ENCODE data around the gene BDNF. TPM values are rescaled to one million over a fixed set of nuclear protein-coding genes. Genes with fewer than 3 reads are reported as not detected.

The BDNF gene
- total and polyA plus RNA-seq, 8 donors = 0.04 to 0.15 (median 0.09) TPM

DNA sequence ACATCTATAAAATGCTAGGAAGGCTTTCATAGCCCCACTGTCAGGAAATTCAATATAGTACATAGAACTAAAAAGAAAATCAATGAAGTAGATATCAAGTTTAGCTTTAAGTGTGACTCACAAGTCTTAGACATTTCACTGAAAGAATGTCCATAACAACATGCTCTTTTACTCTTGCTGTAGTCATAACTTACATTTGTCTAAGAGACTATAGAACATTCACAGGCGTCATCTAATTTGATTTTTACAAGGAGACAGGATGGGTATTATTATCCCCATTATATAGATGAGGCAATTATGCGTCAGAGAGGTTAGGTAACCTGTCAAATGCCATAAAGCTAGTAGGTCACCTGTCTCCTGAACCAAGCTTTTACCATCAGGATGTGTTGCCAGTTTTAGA, 36.9 kb downstream of the BDNF start:
- no peaks in the 10 kb centered on the region for H3K4me1 ChIP-seq
- intact Hi-C loops (cut with DNase I) = no loop called here
- H3K9me3 ChIP-seq = no peaks in the 10 kb centered on the region
- DNase-seq (no peak), ATAC-seq (no peak), FAIRE-seq (no peak)
- TF ChIP-seq, protein P1, sequence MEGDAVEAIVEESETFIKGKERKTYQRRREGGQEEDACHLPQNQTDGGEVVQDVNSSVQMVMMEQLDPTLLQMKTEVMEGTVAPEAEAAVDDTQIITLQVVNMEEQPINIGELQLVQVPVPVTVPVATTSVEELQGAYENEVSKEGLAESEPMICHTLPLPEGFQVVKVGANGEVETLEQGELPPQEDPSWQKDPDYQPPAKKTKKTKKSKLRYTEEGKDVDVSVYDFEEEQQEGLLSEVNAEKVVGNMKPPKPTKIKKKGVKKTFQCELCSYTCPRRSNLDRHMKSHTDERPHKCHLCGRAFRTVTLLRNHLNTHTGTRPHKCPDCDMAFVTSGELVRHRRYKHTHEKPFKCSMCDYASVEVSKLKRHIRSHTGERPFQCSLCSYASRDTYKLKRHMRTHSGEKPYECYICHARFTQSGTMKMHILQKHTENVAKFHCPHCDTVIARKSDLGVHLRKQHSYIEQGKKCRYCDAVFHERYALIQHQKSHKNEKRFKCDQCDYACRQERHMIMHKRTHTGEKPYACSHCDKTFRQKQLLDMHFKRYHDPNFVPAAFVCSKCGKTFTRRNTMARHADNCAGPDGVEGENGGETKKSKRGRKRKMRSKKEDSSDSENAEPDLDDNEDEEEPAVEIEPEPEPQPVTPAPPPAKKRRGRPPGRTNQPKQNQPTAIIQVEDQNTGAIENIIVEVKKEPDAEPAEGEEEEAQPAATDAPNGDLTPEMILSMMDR (IDR thresholded peaks at IDR 0.05) = no peak
- 88 to 91% methylated on average over 2 of the region's 2 CpGs for WGBS, 2 donors
- no peak overlapping the region for H3K4me3 ChIP-seq
- H3K27me3 ChIP-seq = no peaks in the 10 kb centered on the region
- no peaks in the 10 kb centered on the region for H3K36me3 ChIP-seq
- no peak overlapping the region for H3K27ac ChIP-seq

DNA sequence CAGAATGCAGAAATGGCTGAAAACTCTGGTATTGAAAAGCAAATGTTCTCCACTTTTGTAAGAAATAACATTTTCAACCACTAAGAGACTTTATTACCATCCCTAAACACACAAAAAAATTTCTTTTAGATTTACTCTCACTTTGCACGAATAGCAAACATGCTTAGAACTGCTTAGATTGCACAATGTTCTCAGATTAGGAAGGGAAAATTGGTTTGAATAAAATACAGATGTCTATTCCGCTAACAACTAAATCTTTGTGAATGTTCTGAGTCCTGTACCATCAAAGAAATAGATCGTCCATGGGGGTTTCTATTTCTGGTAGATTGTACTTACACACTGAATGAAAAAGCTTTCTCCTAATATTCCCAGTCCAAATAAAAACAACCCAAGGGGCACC, 40.1 kb downstream of the BDNF start:
- intact Hi-C loops (cut with DNase I) = no loop called here
- 74 to 81% methylated on average over 3 of the region's 3 CpGs for WGBS, 2 donors
- TF ChIP-seq, protein P1 (IDR thresholded peaks at IDR 0.05) = no peak
- H3K4me3 ChIP-seq = no peak overlapping the region
- FAIRE-seq (no peak), DNase-seq (no peak), ATAC-seq (no peak)
- no peak overlapping the region for H3K27ac ChIP-seq
- H3K27me3 ChIP-seq = no peaks in the 10 kb centered on the region
- no peaks in the 10 kb centered on the region for H3K9me3 ChIP-seq
- H3K4me1 ChIP-seq = no peaks in the 10 kb centered on the region
- H3K36me3 ChIP-seq = no peaks in the 10 kb centered on the region

GRCh38 chr11:27658535-27659236, 41.6 kb downstream of the BDNF start:
- Histone ChIP-seq H3K9me3 (no peaks in the 10 kb centered on the region), H3K27ac (no peak overlapping the region), H3K4me1 (no peaks in the 10 kb centered on the region), H3K4me3 (no peak overlapping the region), H3K27me3 (no peaks in the 10 kb centered on the region), H3K36me3 (no peaks in the 10 kb centered on the region)
- FAIRE-seq (no peak), ATAC-seq (no peak), DNase-seq (no peak)
- 86 to 91% methylated on average over 2 of the region's 2 CpGs for WGBS, 2 donors
- TF ChIP-seq, protein P1 (IDR thresholded peaks at IDR 0.05) = no peak
- intact Hi-C loops (cut with DNase I) = no loop called here

- TF ChIP-seq, protein P1 (IDR thresholded peaks at IDR 0.05) = no peak
- Histone ChIP-seq H3K27me3 (no peaks in the 10 kb centered on the region), H3K36me3 (no peaks in the 10 kb centered on the region), H3K9me3 (no peaks in the 10 kb centered on the region), H3K4me1 (no peaks in the 10 kb centered on the region), H3K27ac (no peak overlapping the region), H3K4me3 (no peak overlapping the region)
- FAIRE-seq (no peak), DNase-seq (no peak), ATAC-seq (no peak)
- intact Hi-C loops (cut with DNase I) = no loop called here
- 77 to 78% methylated on average over 12 of the region's 12 CpGs for WGBS, 2 donors
These were observed 43.3 kb downstream of the BDNF start for GRCh38 chr11:27656806-27657483.

GRCh38 chr11:27656320-27656719, 43.9 kb downstream of the BDNF start:
- intact Hi-C loops (cut with DNase I) = no loop called here
- WGBS, 2 donors = 79% methylated on average over 6 of the region's 6 CpGs
- Histone ChIP-seq H3K4me3 (no peak overlapping the region), H3K4me1 (no peaks in the 10 kb centered on the region), H3K36me3 (no peaks in the 10 kb centered on the region), H3K27me3 (no peaks in the 10 kb centered on the region), H3K27ac (no peak overlapping the region), H3K9me3 (no peaks in the 10 kb centered on the region)
- DNase-seq (no peak), ATAC-seq (no peak), FAIRE-seq (no peak)
- TF ChIP-seq, protein P1 (IDR thresholded peaks at IDR 0.05) = no peak

All from pancreas (tissue), 10 donors.